GM21723 (cell line): Measurements from ENCODE around the gene SSTR4.

Source experiments
- ATAC-seq: cut with Tn5 transposase; IDR thresholded peaks from one replicate; pipeline ENCODE4 v1.9.1; 2021; ENCODE audit warnings: mild to moderate bottlenecking, moderate library complexity; ENCODE audit not compliant: unreplicated experiment

The SSTR4 gene

DNA sequence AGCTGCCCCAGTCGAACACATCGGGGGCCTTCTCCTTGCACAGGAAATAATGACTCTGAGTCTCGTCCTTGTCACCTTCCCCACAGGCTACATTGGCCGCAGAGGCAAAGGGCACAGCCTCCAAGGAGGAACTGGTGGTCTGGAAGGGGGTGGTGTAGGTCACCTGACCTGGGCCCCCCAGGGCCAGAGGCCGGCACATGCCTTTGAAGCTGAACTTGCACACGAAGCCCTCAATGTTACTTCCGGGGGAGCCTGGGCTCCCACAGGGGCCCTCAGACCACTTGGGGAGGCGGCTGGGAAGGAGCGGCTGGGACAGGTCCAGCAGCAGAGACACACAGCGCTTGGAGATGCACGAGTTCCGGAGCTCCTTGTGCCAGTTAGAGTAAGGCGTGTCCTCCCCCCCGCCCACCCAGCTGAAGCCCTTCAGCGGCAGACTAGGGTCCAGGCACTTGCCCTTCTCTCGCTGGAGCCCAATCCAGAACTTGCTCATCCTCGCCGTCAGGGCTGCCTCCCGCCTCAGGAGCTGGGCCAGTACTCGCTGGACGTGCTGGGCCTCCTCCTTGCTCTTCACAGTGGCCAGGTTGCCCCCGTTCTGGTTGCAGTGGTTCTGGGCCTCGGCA is 50.4 kb downstream of the SSTR4 start:
- no peak for ATAC-seq

DNA sequence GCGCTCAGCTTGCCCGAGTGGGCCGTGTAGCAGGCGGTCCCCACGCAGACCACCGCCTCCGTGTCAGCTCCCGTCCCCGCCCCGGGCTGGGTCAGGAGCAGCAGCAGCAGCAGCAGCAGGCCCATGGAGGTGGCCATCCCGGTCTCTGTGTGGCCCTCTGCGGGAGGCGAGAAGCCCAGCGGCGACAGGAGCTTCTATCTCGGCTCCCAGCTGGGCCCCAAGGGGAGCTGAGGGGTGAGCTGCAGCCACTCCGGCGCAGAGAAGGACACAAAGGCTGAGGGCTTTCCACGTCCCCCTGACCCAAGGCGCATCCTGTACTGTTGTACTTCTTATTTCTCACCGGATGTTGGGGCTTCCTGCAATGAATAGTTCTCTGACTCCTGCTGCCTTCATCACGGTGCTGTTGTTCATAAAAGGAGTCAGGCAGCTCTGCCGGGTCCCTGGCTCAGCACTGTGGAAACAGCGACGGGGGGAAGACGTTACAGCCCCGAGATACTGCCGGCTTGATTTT is 51.0 kb downstream of the SSTR4 start, which contains the start of gene CD93:
Gene CD93 (minus strand): TSS at position 269 of the 511 bp plus-strand sequence. CDS start 132 bp downstream, at position 137.
- ATAC-seq: peak; percentile 57

DNA sequence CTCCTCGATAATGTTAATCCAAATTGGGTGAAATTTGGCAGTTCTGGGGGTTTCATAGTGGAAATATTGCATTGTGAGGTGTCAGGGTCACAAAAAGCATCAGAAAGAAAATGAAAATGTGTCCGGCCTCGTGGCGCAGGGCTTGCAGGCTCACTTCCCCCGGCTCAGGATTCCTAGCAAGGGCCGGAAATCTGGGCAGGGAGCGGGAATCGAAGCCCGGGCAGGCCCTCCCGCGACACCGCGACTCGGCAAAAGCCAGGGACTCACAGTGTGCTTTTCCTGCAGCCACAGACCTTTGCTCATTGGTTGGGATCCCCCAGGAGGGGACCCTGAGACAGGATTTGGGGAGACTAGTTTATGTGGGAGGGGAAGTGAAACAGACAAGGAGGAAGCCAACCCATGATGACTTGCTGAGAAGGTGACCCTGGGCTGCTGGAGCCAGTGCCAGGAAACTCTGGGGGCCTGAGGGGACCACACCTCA is 51.9 kb downstream of the SSTR4 start:
- no peak for ATAC-seq

DNA sequence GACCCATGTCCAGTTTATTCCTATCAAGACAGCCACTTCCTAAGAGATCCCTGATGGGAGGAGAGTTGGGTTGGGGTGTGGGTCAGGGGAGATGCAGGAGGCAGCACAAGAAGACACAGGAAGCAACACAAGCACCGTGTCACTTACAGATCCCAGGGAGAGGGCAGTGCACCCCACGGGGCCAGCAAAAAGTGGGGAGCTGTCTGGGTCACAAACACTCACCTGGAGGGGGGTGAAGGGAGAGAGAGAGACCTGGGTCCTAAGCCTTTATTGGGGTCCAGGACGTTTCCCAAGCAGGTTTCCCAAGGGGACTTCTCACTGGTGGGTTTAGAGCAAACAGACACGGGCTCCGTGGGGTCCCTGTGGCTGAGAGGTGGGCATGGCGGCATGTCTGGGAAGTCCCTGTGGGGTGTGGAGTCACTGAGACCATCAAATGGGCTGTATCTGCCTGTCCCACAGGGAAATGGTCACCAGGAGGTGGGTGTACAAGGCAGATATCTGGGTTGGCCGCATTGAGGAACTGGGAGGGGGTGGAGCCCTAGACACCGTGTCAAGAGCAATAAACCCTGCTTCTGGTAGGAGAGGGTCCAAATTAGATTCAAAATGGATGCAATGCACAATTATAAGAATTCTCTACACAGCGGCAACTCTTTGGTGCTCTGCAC is 52.6 kb downstream of the SSTR4 start:
- no peak for ATAC-seq
